ENCODE measurements around the gene TRAPPC3L. TPM values are rescaled to one million over a fixed set of nuclear protein-coding genes. Genes with fewer than 3 reads are reported as not detected.

Gene TRAPPC3L
- polyA plus RNA-seq, 1 experiment: 0.04 TPM

DNA sequence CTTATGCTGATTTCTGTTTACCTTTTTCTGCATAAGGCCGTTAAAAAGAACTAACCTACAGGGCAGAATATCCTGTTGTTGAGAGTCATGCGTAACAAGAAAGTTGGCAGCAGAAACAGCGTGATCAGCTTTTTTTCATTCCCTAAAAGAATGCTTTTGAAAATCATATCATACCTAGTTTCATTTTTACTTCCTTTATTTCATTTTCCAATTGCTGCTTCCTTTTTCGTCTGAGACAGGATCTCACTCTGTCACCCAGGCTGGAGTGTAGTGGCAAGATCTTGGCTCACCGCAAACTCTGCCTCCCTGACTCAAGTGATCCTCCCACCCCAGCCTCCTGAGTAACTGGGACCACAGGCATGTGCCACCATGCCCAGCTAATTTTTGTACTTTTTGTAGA, 80.2 kb downstream of the TRAPPC3L start:
- H3K36me3 ChIP-seq (ENCODE audit: control insufficient read depth, insufficient read depth, low read length): no peaks in the 10 kb centered on the region
- DNase-seq (ENCODE audit: low read depth): no peak
- ChIA-PET CTCF (interaction anchor here (1.2 kb wide), 1 partner anchor 18 kb away, joined by 3 read pairs; no protein-coding TSS in a partner anchor), POLR2A (no interaction called here)
- TF ChIP-seq CTCF (IDR thresholded peaks at IDR 0.05; ENCODE audit: insufficient read depth, low read depth, low read length): no peak
- no peak overlapping the region for H3K4me3 ChIP-seq (ENCODE audit: low read depth, low read length)
- H3K27me3 ChIP-seq (ENCODE audit: control insufficient read depth, insufficient read depth, low read length): no peaks in the 10 kb centered on the region; the same call in 1 of the 2 replicates

- Histone ChIP-seq H3K4me3 (ENCODE audit: low read depth, low read length) (no peak overlapping the region), H3K36me3 (ENCODE audit: control insufficient read depth, insufficient read depth, low read length) (no peaks in the 10 kb centered on the region), H3K27me3 (ENCODE audit: control insufficient read depth, insufficient read depth, low read length) (no peaks in the 10 kb centered on the region; the same call in none of the 2 replicates)
- POLR2A ChIA-PET: no interaction called here
- CTCF ChIA-PET: no interaction called here
- TF ChIP-seq CTCF (IDR thresholded peaks at IDR 0.05; ENCODE audit: insufficient read depth, low read depth, low read length): no peak
- DNase-seq (ENCODE audit: low read depth): no peak
These were observed 82.2 kb downstream of the TRAPPC3L start for GRCh38 chr6:116463301-116463700.

GRCh38 chr6:116461932-116462885, 83.3 kb downstream of the TRAPPC3L start:
- Histone ChIP-seq H3K27me3 (ENCODE audit: control insufficient read depth, insufficient read depth, low read length) (no peaks in the 10 kb centered on the region; the same call in none of the 2 replicates), H3K36me3 (ENCODE audit: control insufficient read depth, insufficient read depth, low read length) (no peaks in the 10 kb centered on the region), H3K4me3 (ENCODE audit: low read depth, low read length) (peak overlapping the region; percentile 38)
- CTCF ChIA-PET: interaction anchor here (1.0 kb wide), 2 partner anchors 9 to 174 kb away, joined by 3 to 6 read pairs; no protein-coding TSS in a partner anchor
- POLR2A ChIA-PET: no interaction called here
- DNase-seq (ENCODE audit: low read depth): no peak
- 0 out of 2 replicates have a peak, but pooled peaks have one; percentile 6 for TF ChIP-seq CTCF (IDR thresholded peaks at IDR 0.05; ENCODE audit: insufficient read depth, low read depth, low read length)

DNA sequence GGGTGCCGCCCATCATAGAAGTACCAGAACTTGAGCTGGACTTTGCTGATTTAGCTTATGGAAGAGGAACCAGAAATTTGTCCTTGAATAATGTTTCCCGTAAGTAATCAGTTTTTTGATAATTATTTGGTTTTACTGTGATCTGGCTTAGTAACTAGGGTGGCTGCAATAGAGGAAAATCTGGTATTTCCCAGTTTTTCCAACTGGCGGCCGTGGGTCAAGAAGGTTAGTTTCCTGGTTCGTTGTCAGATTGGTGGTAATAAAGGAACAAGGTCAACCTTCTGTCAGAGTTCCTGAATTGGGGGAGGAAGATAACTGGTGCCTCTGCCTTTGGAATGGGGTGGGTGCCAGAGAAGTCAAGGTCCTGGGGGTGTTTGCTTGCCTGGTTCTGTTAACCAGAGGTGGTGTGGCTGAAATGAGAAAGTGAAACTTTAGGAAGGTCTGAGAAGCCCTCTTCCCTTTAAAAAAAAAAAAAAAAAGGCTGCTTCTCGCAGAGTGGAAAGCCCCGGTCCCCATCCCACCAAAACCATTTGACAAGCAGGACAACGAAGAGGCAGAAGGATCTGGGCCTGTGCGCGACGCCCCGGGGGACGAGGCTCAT, 84.1 kb downstream of the TRAPPC3L start, which contains the start of gene CALHM6:
CALHM6 (plus strand) TSS at position 45 of the 601 bp plus-strand sequence; CDS start at position 600, 555 bp downstream.
- ChIA-PET CTCF (interaction anchor here (1.0 kb wide), 1 partner anchor 174 kb away, joined by 6 read pairs; no protein-coding TSS in a partner anchor), POLR2A (no interaction called here)
- no peaks in the 10 kb centered on the region for H3K36me3 ChIP-seq (ENCODE audit: control insufficient read depth, insufficient read depth, low read length)
- H3K27me3 ChIP-seq (ENCODE audit: control insufficient read depth, insufficient read depth, low read length): no peaks in the 10 kb centered on the region; the same call in none of the 2 replicates
- peak within 1 kb of the TSS; percentile 38 for H3K4me3 ChIP-seq (ENCODE audit: low read depth, low read length)
- no peak for DNase-seq (ENCODE audit: low read depth)
- no peak for TF ChIP-seq CTCF (IDR thresholded peaks at IDR 0.05; ENCODE audit: insufficient read depth, low read depth, low read length)

GRCh38 chr6:116459927-116460326, 85.6 kb downstream of the TRAPPC3L start:
- CTCF ChIA-PET: no interaction called here

More at GRCh38 chr6:116459927-116460326, 85.6 kb downstream of the TRAPPC3L start:
- H3K27me3 ChIP-seq (ENCODE audit: control insufficient read depth, insufficient read depth, low read length): no peaks in the 10 kb centered on the region; the same call in none of the 2 replicates
- POLR2A ChIA-PET: no interaction called here
- no peak for TF ChIP-seq CTCF (IDR thresholded peaks at IDR 0.05; ENCODE audit: insufficient read depth, low read depth, low read length)
- no peak for DNase-seq (ENCODE audit: low read depth)
- no peaks in the 10 kb centered on the region for H3K36me3 ChIP-seq (ENCODE audit: control insufficient read depth, insufficient read depth, low read length)
- no peak overlapping the region for H3K4me3 ChIP-seq (ENCODE audit: low read depth, low read length)

All from BJ (cell line).